Measurements from ENCODE around the gene MTCL1.

GRCh38 chr18:8800876-8801262 lies 95.5 kb downstream of the MTCL1 start:
- no peak for TF ChIP-seq TAF1 (IDR thresholded peaks at IDR 0.05; ENCODE audit: low read depth, low read length)
- TF ChIP-seq TCF12 (IDR thresholded peaks at IDR 0.05; ENCODE audit: low read depth, low read length), result no peak
- no peak for TF ChIP-seq ZNF274 (IDR thresholded peaks at IDR 0.05; ENCODE audit: borderline replicate concordance, extremely low read depth, low read length)
